GM19468 (cell line): ENCODE data around the gene VSTM2B.

Experiments used
- ATAC-seq: cut with Tn5 transposase; IDR thresholded peaks from one replicate; pipeline ENCODE4 v1.9.1; 2021; ENCODE audit warnings: mild to moderate bottlenecking, moderate library complexity, moderate number of reproducible peaks; ENCODE audit not compliant: unreplicated experiment; ENCODE audit errors: extremely low read depth

Gene VSTM2B

DNA sequence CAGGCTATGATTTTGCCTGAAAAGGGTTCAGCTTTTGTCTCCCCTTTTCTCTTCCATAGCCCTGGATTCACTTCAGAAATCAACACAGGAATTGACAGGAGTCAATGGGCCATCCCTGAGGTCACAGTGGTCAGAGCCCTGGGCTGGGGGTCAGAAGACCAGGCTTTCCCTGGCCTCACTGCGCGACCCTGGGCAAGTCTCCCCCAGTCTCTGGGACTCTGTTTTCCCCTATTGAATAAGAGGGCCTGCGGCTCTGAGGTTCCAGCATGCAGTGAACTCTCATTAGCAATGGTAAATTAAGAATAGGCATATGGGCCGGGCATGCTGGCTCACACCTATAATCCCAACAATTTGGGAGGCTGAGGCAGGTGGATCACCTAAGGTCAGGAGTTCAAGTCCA, 30.7 kb upstream of the VSTM2B start:
- ATAC-seq, result no peak

DNA sequence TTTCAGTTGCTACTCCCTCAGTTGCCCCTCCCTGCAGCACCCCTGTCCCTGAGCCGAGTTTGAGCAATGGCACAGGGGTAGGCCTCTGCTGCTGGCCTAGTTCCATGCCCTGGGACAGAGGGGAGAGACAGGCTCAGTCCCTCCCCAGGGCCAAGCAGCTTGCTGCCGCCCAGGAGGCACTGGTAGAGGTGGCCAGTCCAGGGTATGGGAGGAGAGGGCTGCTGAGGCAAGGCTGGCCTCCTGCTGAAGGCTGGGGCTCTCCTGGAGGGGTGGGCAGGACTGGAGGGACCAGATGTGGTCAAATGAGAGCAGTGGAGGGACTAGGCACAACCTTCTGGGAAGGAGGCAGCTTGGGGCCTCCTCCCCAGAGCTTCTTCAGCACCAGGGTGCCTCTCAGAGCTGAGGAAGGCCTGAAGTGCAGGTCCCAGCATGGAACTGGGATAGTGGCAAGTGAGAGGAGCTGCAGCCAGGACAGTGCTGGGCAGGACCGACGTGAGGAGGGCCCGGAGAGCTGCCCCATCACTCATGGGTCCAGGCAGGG, 29.8 kb upstream of the VSTM2B start:
- no peak for ATAC-seq

- ATAC-seq, result no peak
Measured at GRCh38 chr19:29497241-29497640, 28.6 kb upstream of the VSTM2B start.

DNA sequence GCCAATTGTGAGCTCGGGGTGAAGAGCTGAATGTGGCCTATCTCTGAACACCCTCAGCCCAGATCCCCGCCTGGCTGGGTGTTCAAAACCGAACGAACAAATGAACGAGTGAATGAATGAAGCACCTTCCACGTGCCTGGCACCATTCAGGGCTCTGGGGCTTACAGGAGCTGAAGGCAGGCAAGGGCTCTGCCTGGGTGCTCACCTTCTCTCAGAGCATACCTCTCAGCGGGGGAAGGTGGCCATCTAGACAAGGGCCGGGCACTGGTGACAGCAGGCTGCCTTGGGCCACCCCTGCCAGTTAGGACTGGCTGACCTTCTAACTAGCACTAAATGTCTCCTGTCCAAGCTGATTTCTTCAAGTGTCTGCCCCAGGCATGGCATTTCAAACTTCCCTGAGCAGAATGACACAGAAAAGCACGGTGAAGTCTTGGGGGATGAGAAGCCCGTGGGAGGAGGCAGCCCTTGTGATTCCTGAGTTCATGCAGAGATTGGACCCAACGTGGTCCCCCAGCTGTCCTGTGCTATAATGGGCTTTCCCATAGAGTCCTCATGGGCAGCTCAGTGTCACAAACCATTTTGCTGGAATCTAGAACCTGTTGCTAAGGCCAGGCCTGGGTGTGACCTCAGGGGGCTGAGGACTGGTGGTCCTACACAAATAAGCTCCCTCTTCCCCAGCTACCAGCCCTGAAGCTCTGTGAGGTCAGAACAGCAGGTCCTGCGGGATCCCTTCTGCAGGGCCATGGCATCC, 27.9 kb upstream of the VSTM2B start:
- ATAC-seq, result no peak

GRCh38 chr19:29499261-29499920, 26.4 kb upstream of the VSTM2B start:
- ATAC-seq, result no peak

DNA sequence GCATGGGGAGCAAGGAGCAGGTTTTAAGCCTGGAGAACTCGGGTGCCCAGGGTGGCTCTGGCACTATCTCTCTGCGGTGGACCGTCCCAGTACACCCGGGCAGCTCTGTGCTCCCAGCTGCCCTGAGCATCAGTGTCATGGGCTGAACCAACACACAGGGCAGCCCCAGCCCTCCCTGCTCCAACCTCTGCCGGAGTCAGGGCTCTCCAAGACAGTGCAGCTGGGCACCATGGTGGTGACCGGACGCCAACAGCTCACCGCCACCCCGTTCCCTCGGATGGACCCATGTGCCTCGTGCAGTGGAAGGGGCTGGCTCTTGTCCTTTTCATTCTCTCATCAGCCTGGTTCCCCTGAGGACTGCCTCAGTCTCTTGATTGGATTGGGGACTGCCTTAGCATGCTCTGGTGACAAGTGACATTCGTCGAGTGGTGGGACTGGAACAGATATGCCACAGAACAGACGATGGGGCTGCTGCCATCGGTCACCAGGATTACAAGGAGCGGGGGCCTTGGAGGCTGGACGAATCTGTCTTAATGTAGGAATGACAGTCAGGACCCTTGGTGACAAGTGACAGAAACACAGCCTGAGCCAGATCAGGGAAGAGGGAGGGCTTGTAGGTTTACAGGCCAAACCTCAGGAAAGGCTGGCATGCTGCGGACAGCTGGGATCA, 25.7 kb upstream of the VSTM2B start:
- ATAC-seq, result no peak

- no peak for ATAC-seq
Measured at GRCh38 chr19:29501816-29502580, 23.8 kb upstream of the VSTM2B start.

- no peak for ATAC-seq
Measured at GRCh38 chr19:29502581-29502850, 23.3 kb upstream of the VSTM2B start.

- no peak for ATAC-seq
Measured at GRCh38 chr19:29503140-29503758, 22.5 kb upstream of the VSTM2B start.

DNA sequence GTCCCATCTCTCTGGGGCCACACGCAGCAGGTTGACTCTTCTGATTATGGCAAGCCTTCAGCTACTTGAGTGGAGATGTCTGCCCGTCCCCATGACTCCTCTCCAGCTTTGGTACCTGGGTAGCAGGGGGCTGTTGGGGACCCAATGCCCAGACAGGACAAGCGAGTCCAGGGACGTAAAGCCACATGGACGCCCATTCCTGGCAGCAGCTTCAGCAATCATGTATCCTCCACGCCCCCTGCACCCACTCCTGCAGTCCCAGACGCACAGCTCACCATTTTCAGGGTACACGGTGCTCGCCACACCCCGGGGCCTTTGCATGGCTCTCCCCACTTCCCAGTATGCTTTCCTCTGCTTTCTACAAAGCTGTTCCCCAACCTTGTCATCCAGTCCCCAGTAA, 22.0 kb upstream of the VSTM2B start:
- ATAC-seq, result no peak

GRCh38 chr19:29504454-29504853, 21.3 kb upstream of the VSTM2B start:
- no peak for ATAC-seq

DNA sequence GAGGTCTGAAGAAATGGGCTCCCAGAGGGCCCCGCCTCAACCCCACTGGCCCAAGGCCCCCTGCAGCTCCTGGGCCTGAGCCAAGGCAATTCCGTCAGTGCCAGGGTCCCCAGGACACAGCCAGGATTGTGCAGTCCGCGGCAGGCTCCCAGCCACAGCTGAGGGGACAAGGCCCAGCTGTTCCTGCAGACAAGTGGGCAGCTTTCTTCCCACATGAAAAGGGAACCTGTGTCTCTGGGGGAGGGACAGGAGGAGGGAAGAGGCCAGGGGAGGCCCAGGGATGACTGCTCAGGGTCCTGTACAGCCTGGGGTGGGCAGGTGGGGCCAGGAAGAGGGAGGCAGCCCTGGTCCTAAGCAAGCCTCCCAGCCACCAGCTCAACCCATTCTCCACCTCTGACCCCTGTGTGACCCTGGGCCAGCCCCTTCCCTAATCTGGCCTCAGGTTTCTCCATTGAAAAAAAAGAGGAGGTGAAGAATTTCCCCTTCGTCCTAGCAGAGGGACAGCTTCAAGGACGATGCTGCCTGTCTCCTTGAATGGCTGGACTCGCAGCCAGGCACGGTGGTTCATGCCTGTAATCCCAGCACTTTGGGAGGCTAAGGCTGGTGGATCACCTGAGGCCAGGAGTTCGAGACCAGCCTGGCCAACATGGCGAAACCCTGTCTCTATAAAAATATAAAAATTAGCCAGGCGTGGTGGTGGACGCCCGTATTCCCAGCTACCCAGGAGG, 20.5 kb upstream of the VSTM2B start:
- no peak for ATAC-seq

DNA sequence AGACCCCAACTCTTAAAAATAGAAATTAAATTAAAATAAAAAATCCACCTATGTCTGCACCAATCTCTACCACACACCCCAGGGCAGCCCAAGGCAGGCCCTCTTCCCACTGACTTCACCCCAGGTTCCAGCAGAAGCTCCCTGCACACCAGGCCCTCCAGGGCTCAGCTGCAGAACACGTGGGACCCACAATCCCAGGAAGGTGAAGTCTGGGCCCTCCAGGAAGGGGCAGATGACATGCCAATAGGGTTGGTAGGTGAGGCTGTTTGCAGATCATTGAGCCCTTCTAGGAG, 19.2 kb upstream of the VSTM2B start:
- ATAC-seq, result no peak

DNA sequence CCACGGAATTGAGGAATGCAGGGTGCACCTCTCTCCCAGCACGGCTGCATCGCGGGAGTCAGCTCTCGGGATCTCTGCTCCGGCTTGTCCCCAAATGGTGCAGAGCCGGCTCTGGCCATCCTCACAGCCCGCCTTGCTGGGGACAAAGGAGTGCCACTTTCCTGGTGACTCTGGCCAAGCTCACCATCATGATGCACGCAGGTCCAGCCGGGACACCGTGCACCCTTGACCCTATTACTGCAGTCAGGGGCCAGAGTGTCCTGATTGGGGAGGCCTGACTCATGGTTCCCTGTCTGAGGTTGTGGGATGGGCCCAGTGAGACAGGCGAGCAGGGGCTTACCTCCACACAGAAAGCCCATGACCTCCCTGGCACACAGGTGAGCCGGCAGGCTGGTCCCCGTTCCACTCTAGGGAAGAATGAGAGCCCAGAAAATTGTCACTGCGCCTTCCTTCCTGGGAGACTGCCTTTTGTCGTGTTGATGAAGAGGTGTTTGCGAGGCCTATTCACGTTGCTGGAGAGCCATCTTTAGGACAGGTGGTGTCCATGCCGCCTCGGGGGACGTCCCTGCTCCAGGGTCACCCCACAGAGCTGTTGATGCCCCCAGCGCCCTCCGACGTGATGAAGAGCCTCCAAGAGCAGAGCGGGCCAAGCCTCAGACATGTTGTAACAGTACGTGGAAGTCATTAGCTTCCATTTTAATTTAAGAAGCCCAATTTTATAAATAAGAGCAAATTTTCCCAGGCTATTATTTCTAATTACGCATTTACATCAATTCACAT, 18.5 kb upstream of the VSTM2B start:
- ATAC-seq, result no peak

GRCh38 chr19:29508181-29508580, 17.6 kb upstream of the VSTM2B start:
- ATAC-seq, result no peak

DNA sequence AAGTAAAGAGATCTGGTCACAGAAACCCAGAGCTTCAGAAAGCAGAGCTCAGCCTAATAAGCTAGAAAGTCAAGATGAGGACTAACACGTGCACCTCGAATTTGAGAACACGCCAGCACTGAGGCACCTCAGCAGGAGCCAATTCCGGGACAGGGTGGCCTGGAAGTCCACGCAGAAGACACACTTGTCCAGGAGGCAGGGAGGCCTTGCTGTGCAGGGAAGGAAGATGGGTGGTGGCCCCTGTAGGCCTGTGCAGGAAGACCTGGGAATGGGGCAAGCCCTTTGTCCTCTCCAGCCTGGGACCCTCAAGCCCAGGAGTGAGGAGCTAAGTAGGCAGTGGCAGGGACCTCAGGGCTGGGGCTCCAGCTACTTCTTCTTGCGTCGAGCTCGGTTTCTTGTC, 16.3 kb upstream of the VSTM2B start:
- no peak for ATAC-seq

- no peak for ATAC-seq
Measured at GRCh38 chr19:29510701-29511265, 15.0 kb upstream of the VSTM2B start.

- no peak for ATAC-seq
Measured at GRCh38 chr19:29511768-29512167, 14.0 kb upstream of the VSTM2B start.

- ATAC-seq, result no peak
Measured at GRCh38 chr19:29512748-29513147, 13.0 kb upstream of the VSTM2B start.
